Motor neuron (in vitro differentiated cells): Measurements from ENCODE around the gene ADARB1. TPM values are rescaled to one million over a fixed set of nuclear protein-coding genes. Genes with fewer than 3 reads are reported as not detected.
A peak's percentile ranks its signal among the peaks of the same experiment; 100 is the strongest.
"Not testable (repeated sequence)": the region's sequence is repeated elsewhere in the genome, so short reads cannot be mapped to it uniquely, and the experiment has no call there.

Experiments
- ATAC-seq, 8 experiments: fragments of 200-7000 bp; cut with Tn5 transposase; replicated peaks in 6 of 8; 2 replicates each; pipeline ENCODE4 v1.8.0; 2021; ENCODE audit warnings: mild to moderate bottlenecking in 8 of 8, moderate library complexity in 8 of 8
- H3K27ac ChIP-seq, 2 donors: fragments of 250-450 bp; sonication (Bioruptor Pico); 2 replicates each; pipeline ENCODE4 v1.9.0; 2021; ENCODE audit warnings: antibody characterized with exemption in 2 of 2, mild to moderate bottlenecking in 2 of 2, moderate library complexity in 1 of 2
- H3K4me1 ChIP-seq, 2 donors: fragments of 250-450 bp; sonication (Bioruptor Pico); replicated peaks in 1 of 2; 2 replicates each; pipeline ENCODE4 v1.6.1; 2021; ENCODE audit warnings: antibody characterized with exemption in 2 of 2, mild to moderate bottlenecking in 2 of 2, moderate library complexity in 1 of 2
- H3K4me3 ChIP-seq, 5 donors: fragments of 250-450 bp; sonication (Bioruptor Pico); 2 replicates each; pipeline ENCODE4 v1.9.0; 2021; ENCODE audit warnings: antibody characterized with exemption in 5 of 5, mild to moderate bottlenecking in 5 of 5, moderate library complexity in 4 of 5
- WGBS, 10 experiments: fragments of 450-650 bp; shearing (Covaris generic); methylation state at CpG; one replicate each; pipeline ENCODE4 v1.0.0; 2022; 5-methylcytosine and 5-hydroxymethylcytosine counted together
- in situ Hi-C, 9 experiments: fragments of 400-800 bp; cut with MboI; loops; one replicate each; pipeline ENCODE4 v1.15.0; 2021; ENCODE audit warnings: low sequenced_read_pairs in 9 of 9, low pct_unique_long_range_greater_than_20kb in 2 of 9; ENCODE audit not compliant: unreplicated experiment in 9 of 9
- total RNA-seq, 8 experiments: library from RNA; unstranded; fragments of 300-600 nt; gene quantifications; 2 replicates each; pipeline versions ENCODE4 v1.2.3 to v1.2.4, GENCODE V29; 2022

The ADARB1 gene
- 10 to 100 TPM in 4 of 8 experiments, 1 to 10 TPM in 4; 3.7 to 18.4 (median 8.2) TPM for total RNA-seq

GRCh38 chr21:45074048-45074817 is at the start of gene ADARB1:
Gene ADARB1, plus strand, starts transcription at chr21:45074580. Its CDS starts 97,077 bp downstream, at chr21:45171657.
- no CpG with 5 or more reads among the region's 132 CpGs for WGBS, 10 experiments
- in situ Hi-C loops, result no loop called here
- peak within 1 kb of the TSS; percentile 68 to 97 (median 83) for H3K4me3 ChIP-seq
- ATAC-seq, result peak; percentile 62 to 79 (median 74)
- peaks cover 14 to 19% of the 10 kb centered on the region in 2 donors for H3K4me1 ChIP-seq
- H3K27ac ChIP-seq, result peak within 1 kb of the TSS; percentile 83 to 95

- ATAC-seq, result peak in 1 of 8 experiments; percentile 1
- WGBS, 10 experiments, result 60 to 100% (median 93%) methylated on average over 2 to 15 of the region's 22 CpGs; no CpG with 5 or more reads in 3 of the 10 experiments
- in situ Hi-C loops, result no loop called here
- Histone ChIP-seq H3K27ac (no peak overlapping the region), H3K4me1 (peaks cover 42 to 49% of the 10 kb centered on the region in 2 donors), H3K4me3 (no peak overlapping the region)
Measured at GRCh38 chr21:45026066-45026745, 48.2 kb upstream of the ADARB1 start.

GRCh38 chr21:45026826-45027225 is 47.6 kb upstream of the ADARB1 start:
- Histone ChIP-seq H3K27ac (no peak overlapping the region), H3K4me1 (peaks cover 42 to 49% of the 10 kb centered on the region in 2 donors), H3K4me3 (no peak overlapping the region)
- 40 to 80% (median 71%) methylated on average over 1 to 12 of the region's 12 CpGs; no CpG with 5 or more reads in 5 of the 10 experiments for WGBS, 10 experiments
- ATAC-seq, result peak in 5 of 8 experiments; percentile 34 to 58 (median 39)
- in situ Hi-C loops, result no loop called here

GRCh38 chr21:45027241-45028196 is 46.9 kb upstream of the ADARB1 start:
- in situ Hi-C loops, result no loop called here
- peak in 1 of 8 experiments; percentile 2 for ATAC-seq
- H3K4me1 ChIP-seq, result peaks cover 43 to 49% of the 10 kb centered on the region in 2 donors
- H3K4me3 ChIP-seq, result no peak overlapping the region
- 14 to 100% (median 80%) methylated on average over 1 to 3 of the region's 21 CpGs; no CpG with 5 or more reads in 3 of the 10 experiments for WGBS, 10 experiments
- no peak overlapping the region for H3K27ac ChIP-seq

GRCh38 chr21:45028645-45029044 is 45.7 kb upstream of the ADARB1 start:
- H3K4me1 ChIP-seq, result peaks cover 46 to 47% of the 10 kb centered on the region in 2 donors
- H3K27ac ChIP-seq, ATAC-seq, in situ Hi-C loops, H3K4me3 ChIP-seq: not testable (repeated sequence)
- 60% methylated on average over 1 to 3 of the region's 12 CpGs; no CpG with 5 or more reads in 8 of the 10 experiments for WGBS, 10 experiments

GRCh38 chr21:45029298-45029947 is 45.0 kb upstream of the ADARB1 start:
- H3K4me3 ChIP-seq, result no peak overlapping the region
- in situ Hi-C loops, result no loop called here
- H3K4me1 ChIP-seq, result peaks cover 46 to 47% of the 10 kb centered on the region in 2 donors
- H3K27ac ChIP-seq, result peak overlapping the region in 1 of 2 donors; percentile 60
- WGBS, 10 experiments, result 0 to 84% (median 29%) methylated on average over 2 to 3 of the region's 14 CpGs; no CpG with 5 or more reads in 6 of the 10 experiments
- peak in 7 of 8 experiments; percentile 53 to 93 (median 89) for ATAC-seq

- peak in 5 of 8 experiments; percentile 11 to 29 (median 23) for ATAC-seq
- in situ Hi-C loops, result no loop called here
- H3K27ac ChIP-seq, result no peak overlapping the region
- no peak overlapping the region for H3K4me3 ChIP-seq
- 0 to 68% (median 33%) methylated on average over 1 to 16 of the region's 26 CpGs; no CpG with 5 or more reads in 3 of the 10 experiments for WGBS, 10 experiments
- H3K4me1 ChIP-seq, result peaks cover 46 to 47% of the 10 kb centered on the region in 2 donors
Measured at GRCh38 chr21:45029948-45030681, 44.3 kb upstream of the ADARB1 start.

- no peak overlapping the region for H3K4me3 ChIP-seq
Measured at GRCh38 chr21:45030682-45031570, 43.5 kb upstream of the ADARB1 start.

GRCh38 chr21:45031571-45032191 is 42.7 kb upstream of the ADARB1 start:
- H3K4me1 ChIP-seq, result peaks cover 42 to 45% of the 10 kb centered on the region in 2 donors
- in situ Hi-C loops, result no loop called here
- WGBS, 10 experiments, result 0 to 100% (median 67%) methylated on average over 1 to 8 of the region's 23 CpGs; no CpG with 5 or more reads in 4 of the 10 experiments

More at GRCh38 chr21:45030682-45031570, 43.5 kb upstream of the ADARB1 start:
- H3K4me1 ChIP-seq, result peaks cover 46 to 47% of the 10 kb centered on the region in 2 donors
- H3K27ac ChIP-seq, result no peak overlapping the region
- WGBS, 10 experiments, result 0 to 82% (median 58%) methylated on average over 1 to 9 of the region's 23 CpGs; no CpG with 5 or more reads in 5 of the 10 experiments
- in situ Hi-C loops, result no loop called here
- ATAC-seq, result peak in 3 of 8 experiments; percentile 23 to 87 (median 48)

GRCh38 chr21:45032332-45032731 is 42.0 kb upstream of the ADARB1 start:
- in situ Hi-C loops, result no loop called here
- peaks cover 36 to 38% of the 10 kb centered on the region in 2 donors for H3K4me1 ChIP-seq
- no peak for ATAC-seq

More at GRCh38 chr21:45031571-45032191, 42.7 kb upstream of the ADARB1 start:
- no peak overlapping the region for H3K4me3 ChIP-seq
- ATAC-seq, result no peak
- no peak overlapping the region for H3K27ac ChIP-seq

More at GRCh38 chr21:45032332-45032731, 42.0 kb upstream of the ADARB1 start:
- H3K4me3 ChIP-seq, result no peak overlapping the region
- WGBS, 10 experiments, result 89% methylated on average over 7 of the region's 21 CpGs; no CpG with 5 or more reads in 9 of the 10 experiments
- no peak overlapping the region for H3K27ac ChIP-seq
